GM12801 (cell line): ENCODE results near the gene MRPL11.

Experiments used
- CTCF ChIP-seq: IDR thresholded peaks from one replicate; pipeline ENCODE4 v1.5.1; 2011; ENCODE audit warnings: control low read depth; ENCODE audit not compliant: insufficient read length; ENCODE audit errors: extremely low read depth

Gene MRPL11

GRCh38 chr11:66438504-66439466, at the start of gene MRPL11:
Gene MRPL11 (minus strand): TSS chr11:66438848. CDS start chr11:66438754, 94 bp downstream.
- peak; percentile 70 for TF ChIP-seq CTCF

GRCh38 chr11:66484806-66485380, 46.2 kb upstream of the MRPL11 start:
- TF ChIP-seq CTCF, result no peak

- no peak for TF ChIP-seq CTCF
These were observed 41.7 kb upstream of the MRPL11 start, which contains the start of gene DPP3 for GRCh38 chr11:66480117-66480938. Gene DPP3 (plus strand): TSS chr11:66480434. CDS start chr11:66482201, 1,767 bp downstream.

- no peak for TF ChIP-seq CTCF
These were observed 40.9 kb upstream of the MRPL11 start for GRCh38 chr11:66479394-66480116.

GRCh38 chr11:66478729-66479393, 40.2 kb upstream of the MRPL11 start:
- TF ChIP-seq CTCF, result peak; percentile 80

GRCh38 chr11:66477263-66478201, 38.9 kb upstream of the MRPL11 start:
- no peak for TF ChIP-seq CTCF
